ENCODE results near the gene ITGB1. TPM values are rescaled to one million over a fixed set of nuclear protein-coding genes. Genes with fewer than 3 reads are reported as not detected.

Gene ITGB1
- total RNA-seq, 2 donors from 2014 or later = 164 to 259 TPM

- Histone ChIP-seq H3K4me3 (no peak overlapping the region), H3K36me3 (replicated peaks in 1 of 2; ENCODE audit: insufficient read depth in 1 of 2, low read depth in 2 of 2) (no peaks in the 10 kb centered on the region), H3K4me1 (peaks cover 37% of the 10 kb centered on the region), H3K27me3 (no peaks in the 10 kb centered on the region), H3K9me3 (no peaks in the 10 kb centered on the region), H3K27ac (peak overlapping the region in 3 of 4 donors; percentile 84 to 97 (median 94))
- intact Hi-C loops (cut with DNase I) = no loop called here
- TF ChIP-seq, protein P1, sequence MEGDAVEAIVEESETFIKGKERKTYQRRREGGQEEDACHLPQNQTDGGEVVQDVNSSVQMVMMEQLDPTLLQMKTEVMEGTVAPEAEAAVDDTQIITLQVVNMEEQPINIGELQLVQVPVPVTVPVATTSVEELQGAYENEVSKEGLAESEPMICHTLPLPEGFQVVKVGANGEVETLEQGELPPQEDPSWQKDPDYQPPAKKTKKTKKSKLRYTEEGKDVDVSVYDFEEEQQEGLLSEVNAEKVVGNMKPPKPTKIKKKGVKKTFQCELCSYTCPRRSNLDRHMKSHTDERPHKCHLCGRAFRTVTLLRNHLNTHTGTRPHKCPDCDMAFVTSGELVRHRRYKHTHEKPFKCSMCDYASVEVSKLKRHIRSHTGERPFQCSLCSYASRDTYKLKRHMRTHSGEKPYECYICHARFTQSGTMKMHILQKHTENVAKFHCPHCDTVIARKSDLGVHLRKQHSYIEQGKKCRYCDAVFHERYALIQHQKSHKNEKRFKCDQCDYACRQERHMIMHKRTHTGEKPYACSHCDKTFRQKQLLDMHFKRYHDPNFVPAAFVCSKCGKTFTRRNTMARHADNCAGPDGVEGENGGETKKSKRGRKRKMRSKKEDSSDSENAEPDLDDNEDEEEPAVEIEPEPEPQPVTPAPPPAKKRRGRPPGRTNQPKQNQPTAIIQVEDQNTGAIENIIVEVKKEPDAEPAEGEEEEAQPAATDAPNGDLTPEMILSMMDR (IDR thresholded peaks at IDR 0.05) = no peak
- no peak for TF ChIP-seq POLR2A (IDR thresholded peaks at IDR 0.05)
- WGBS, 2 donors = 46 to 51% methylated on average over 4 of the region's 4 CpGs
- DNase-seq (peak in 1 of 4 donors; percentile 31), ATAC-seq (no peak)
Measured at GRCh38 chr10:32982911-32983909, 25.2 kb upstream of the ITGB1 start.

GRCh38 chr10:32982293-32982709 is 24.3 kb upstream of the ITGB1 start:
- ATAC-seq (no peak), DNase-seq (no peak)
- TF ChIP-seq, protein P1 (IDR thresholded peaks at IDR 0.05) = no peak

DNA sequence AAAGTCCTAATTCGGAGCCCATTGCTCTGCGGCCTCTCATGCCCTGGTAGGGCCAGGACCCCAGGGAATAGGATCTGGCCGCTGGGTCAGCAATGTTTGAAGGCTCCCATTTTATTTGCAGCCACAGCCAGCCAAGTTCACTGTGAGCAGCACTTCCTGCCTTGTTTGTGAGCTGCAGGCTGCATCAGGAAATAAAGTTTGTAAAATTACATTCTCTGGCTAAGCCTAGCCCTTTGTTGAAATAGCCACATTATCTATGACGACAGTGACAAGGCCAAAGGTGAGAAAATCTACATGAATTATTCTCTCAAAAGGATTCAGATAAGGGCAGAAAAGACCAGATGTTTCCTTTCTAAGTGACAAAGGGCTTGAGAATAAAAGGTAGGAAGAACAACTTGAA is 23.7 kb upstream of the ITGB1 start:
- Histone ChIP-seq H3K4me3 (no peak overlapping the region), H3K36me3 (replicated peaks in 1 of 2; ENCODE audit: insufficient read depth in 1 of 2, low read depth in 2 of 2) (no peaks in the 10 kb centered on the region), H3K27ac (peak overlapping the region; percentile 84 to 97 (median 90)), H3K4me1 (peaks cover 37% of the 10 kb centered on the region), H3K9me3 (no peaks in the 10 kb centered on the region), H3K27me3 (no peaks in the 10 kb centered on the region)
- intact Hi-C loops (cut with DNase I) = no loop called here
- WGBS, 2 donors = 5 to 9% methylated on average over 4 of the region's 4 CpGs
- TF ChIP-seq, protein P1 (IDR thresholded peaks at IDR 0.05) = no peak
- peak in 2 of 3 donors; percentile 83 for TF ChIP-seq POLR2A (IDR thresholded peaks at IDR 0.05)
- DNase-seq (peak; percentile 62 to 82 (median 70)), ATAC-seq (peak; percentile 85)

More at GRCh38 chr10:32982293-32982709, 24.3 kb upstream of the ITGB1 start:
- Histone ChIP-seq H3K9me3 (no peaks in the 10 kb centered on the region), H3K36me3 (replicated peaks in 1 of 2; ENCODE audit: insufficient read depth in 1 of 2, low read depth in 2 of 2) (no peaks in the 10 kb centered on the region), H3K4me1 (peaks cover 37% of the 10 kb centered on the region), H3K27me3 (no peaks in the 10 kb centered on the region), H3K4me3 (no peak overlapping the region), H3K27ac (peak overlapping the region; percentile 84 to 97 (median 90))
- WGBS, 2 donors = 47 to 55% methylated on average over 9 of the region's 9 CpGs
- intact Hi-C loops (cut with DNase I) = no loop called here

DNA sequence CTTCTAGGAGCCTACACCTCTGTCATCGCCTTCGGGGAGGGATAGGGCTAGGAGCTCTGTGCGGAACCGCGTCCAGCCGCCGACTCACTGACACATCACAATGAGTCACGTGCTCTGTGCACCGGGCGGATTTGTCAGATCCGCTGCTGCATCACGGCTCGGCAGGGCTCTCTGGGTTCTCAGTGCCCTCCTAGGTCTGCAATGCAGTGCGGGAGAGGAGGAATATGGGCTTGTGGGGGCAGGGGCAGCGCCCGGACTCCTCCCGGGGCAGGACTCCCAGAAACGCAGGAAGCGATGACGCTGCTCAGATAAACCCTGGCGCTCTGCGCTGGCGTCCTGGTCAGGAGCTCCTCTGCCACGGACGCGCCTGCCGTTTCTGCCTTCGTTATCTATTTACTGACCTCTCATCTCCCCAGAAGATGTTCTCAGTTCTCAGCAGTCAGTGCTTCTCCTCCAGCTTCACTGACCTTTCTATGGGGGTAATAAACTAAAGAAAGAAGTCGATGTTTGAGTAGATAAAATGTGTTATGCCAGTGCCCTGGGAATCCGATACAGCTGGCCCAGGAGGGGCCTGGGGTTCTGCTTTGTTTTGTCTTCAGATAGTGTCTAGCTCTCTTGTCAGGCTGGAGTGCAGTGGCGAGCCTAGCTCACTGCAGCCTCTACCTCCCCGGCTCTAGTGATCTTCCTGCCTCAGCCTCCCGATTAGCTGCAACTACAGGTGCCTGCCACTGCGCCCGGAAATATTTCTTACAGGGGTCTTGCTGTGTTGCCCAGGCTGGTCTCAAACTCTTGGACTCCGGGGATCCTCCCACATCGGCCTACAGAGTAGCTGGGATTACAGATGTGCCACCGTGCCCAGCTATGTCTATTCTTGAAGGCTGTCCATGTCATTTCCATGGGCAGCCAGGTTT is 22.8 kb upstream of the ITGB1 start:
- TF ChIP-seq POLR2A (IDR thresholded peaks at IDR 0.05) = peak; percentile 85 to 97 (median 97)
- TF ChIP-seq, protein P1 (IDR thresholded peaks at IDR 0.05) = peak in 2 of 7 experiments; percentile 8 to 18
- intact Hi-C loops (cut with DNase I) = no loop called here
- Histone ChIP-seq H3K27ac (peak overlapping the region; percentile 84 to 97 (median 90)), H3K4me3 (peak overlapping the region in 1 of 2 donors; percentile 3), H3K36me3 (replicated peaks in 1 of 2; ENCODE audit: insufficient read depth in 1 of 2, low read depth in 2 of 2) (no peaks in the 10 kb centered on the region), H3K9me3 (no peaks in the 10 kb centered on the region), H3K27me3 (no peaks in the 10 kb centered on the region), H3K4me1 (peaks cover 37% of the 10 kb centered on the region)
- DNase-seq (peak; percentile 87 to 94 (median 92)), ATAC-seq (peak; percentile 86)
- whole genome bisulfite sequencing, 2 donors = 11% methylated on average over 16 to 38 of the region's 38 CpGs

Measured in body of pancreas (tissue), 4 donors.